Right atrium auricular region (tissue), 2 donors: ENCODE data around the gene MAPKBP1. TPM values are rescaled to one million over a fixed set of nuclear protein-coding genes. Genes with fewer than 3 reads are reported as not detected.
A peak's percentile ranks its signal among the peaks of the same experiment; 100 is the strongest.
"Not testable (repeated sequence)": the region's sequence is repeated elsewhere in the genome, so short reads cannot be mapped to it uniquely, and the experiment has no call there.

Experiments
- DNase-seq: peaks from one replicate; pipeline ENCODE4 v3.0.0-alpha.2; 2019; ENCODE audit warnings: low spot score
- H3K27ac ChIP-seq, 2 donors: fragments of 200-600 bp; sonication (generic); 1 replicate in 1 of 2; 2 replicates in 1 of 2; pipeline ENCODE4 v1.5.1; 2016 to 2019
- H3K27me3 ChIP-seq, 2 donors: fragments of 200-600 bp; sonication (generic); one replicate each; pipeline versions ENCODE4 v1.5.1 to v1.6.0; 2017 to 2019
- H3K36me3 ChIP-seq: fragments of 200-600 bp; sonication (generic); one replicate; pipeline ENCODE4 v1.5.1; 2016
- H3K4me1 ChIP-seq, 2 donors: fragments of 200-600 bp; sonication (generic); one replicate each; pipeline versions ENCODE4 v1.5.1 to v1.6.0; 2017 to 2019
- H3K4me3 ChIP-seq, 2 donors: fragments of 200-600 bp; sonication (generic); 1 replicate in 1 of 2; 2 replicates in 1 of 2; pipeline ENCODE4 v1.5.1; 2017 to 2019; ENCODE audit warnings: mild to moderate bottlenecking in 1 of 2, moderate library complexity in 1 of 2
- H3K9me3 ChIP-seq, 2 donors: fragments of 200-600 bp; sonication (generic); one replicate each; pipeline ENCODE4 v1.5.1; 2019
- CTCF ChIP-seq, 2 donors: fragments of 200-600 bp; sonication (generic); IDR thresholded peaks; one replicate each; pipeline ENCODE4 v1.5.1; 2019; ENCODE audit warnings: antibody characterized with exemption in 2 of 2
- total RNA-seq, 2 donors: library from RNA; depleted of rRNA; stranded (reverse); fragments of >200 nt; gene quantifications; one replicate each; pipeline ENCODE4 v1.1.0, GENCODE V29; 2016

Gene MAPKBP1
- total RNA-seq, 2 donors from 2014 or later: 10.5 TPM

GRCh38 chr15:41735046-41735445 lies 39.2 kb upstream of the MAPKBP1 start:
- H3K4me3 ChIP-seq: no peak overlapping the region
- TF ChIP-seq CTCF (IDR thresholded peaks at IDR 0.05): no peak
- H3K9me3 ChIP-seq: no peaks in the 10 kb centered on the region
- peaks cover 51% of the 10 kb centered on the region for H3K36me3 ChIP-seq
- no peaks in the 10 kb centered on the region for H3K27me3 ChIP-seq
- no peak for DNase-seq
- H3K4me1 ChIP-seq: no peaks in the 10 kb centered on the region
- H3K27ac ChIP-seq: no peak overlapping the region

- H3K27me3 ChIP-seq, H3K27ac ChIP-seq, H3K4me3 ChIP-seq, H3K4me1 ChIP-seq, H3K9me3 ChIP-seq, DNase-seq: not testable (repeated sequence)
- peaks cover 52% of the 10 kb centered on the region for H3K36me3 ChIP-seq
These were observed 38.8 kb upstream of the MAPKBP1 start for GRCh38 chr15:41735492-41735891.

GRCh38 chr15:41746802-41747201 lies 27.5 kb upstream of the MAPKBP1 start:
- Histone ChIP-seq H3K27me3 (no peaks in the 10 kb centered on the region), H3K27ac (no peak overlapping the region), H3K4me3 (no peak overlapping the region), H3K9me3 (no peaks in the 10 kb centered on the region), H3K36me3 (peaks cover 54% of the 10 kb centered on the region), H3K4me1 (no peaks in the 10 kb centered on the region)
- no peak for TF ChIP-seq CTCF (IDR thresholded peaks at IDR 0.05)
- no peak for DNase-seq

- TF ChIP-seq CTCF (IDR thresholded peaks at IDR 0.05): no peak
- H3K27ac ChIP-seq: no peak overlapping the region
- no peaks in the 10 kb centered on the region for H3K9me3 ChIP-seq
- peaks cover 48% of the 10 kb centered on the region for H3K36me3 ChIP-seq
- H3K27me3 ChIP-seq: no peaks in the 10 kb centered on the region
- no peaks in the 10 kb centered on the region for H3K4me1 ChIP-seq
- H3K4me3 ChIP-seq: no peak overlapping the region
- no peak for DNase-seq
These were observed 18.1 kb upstream of the MAPKBP1 start for GRCh38 chr15:41756198-41756597.

- H3K27ac ChIP-seq: peak overlapping the region in 1 of 2 donors; percentile 86
- DNase-seq: no peak
These were observed 1.5 kb upstream of the MAPKBP1 start for GRCh38 chr15:41772720-41773331.

GRCh38 chr15:41773332-41773728 lies 954 bp upstream of the MAPKBP1 start:
- peaks cover 4 to 31% of the 10 kb centered on the region in 2 donors for H3K4me1 ChIP-seq
- no peak for TF ChIP-seq CTCF (IDR thresholded peaks at IDR 0.05)
- peaks cover 5% of the 10 kb centered on the region for H3K36me3 ChIP-seq
- H3K27ac ChIP-seq: peak overlapping the region; percentile 84 to 86
- no peak for DNase-seq
- H3K27me3 ChIP-seq: no peaks in the 10 kb centered on the region
- H3K4me3 ChIP-seq: peak overlapping the region in 1 of 2 donors; percentile 72
- no peaks in the 10 kb centered on the region for H3K9me3 ChIP-seq

More at GRCh38 chr15:41772720-41773331, 1.5 kb upstream of the MAPKBP1 start:
- Histone ChIP-seq H3K36me3 (peaks cover 7% of the 10 kb centered on the region), H3K9me3 (no peaks in the 10 kb centered on the region), H3K4me3 (no peak overlapping the region), H3K4me1 (peaks cover 4 to 31% of the 10 kb centered on the region in 2 donors), H3K27me3 (no peaks in the 10 kb centered on the region)
- TF ChIP-seq CTCF (IDR thresholded peaks at IDR 0.05): peak; percentile 38 to 81
